ENCODE results near the gene KRTAP5-4.
"Not testable (repeated sequence)": the region's sequence is repeated elsewhere in the genome, so short reads cannot be mapped to it uniquely, and the experiment has no call there.

- TF ChIP-seq EZH2 (IDR thresholded peaks at IDR 0.05; ENCODE audit: borderline replicate concordance, low read depth, low read length, severe bottlenecking); CTCF (IDR thresholded peaks at IDR 0.05; ENCODE audit: extremely low read depth in 1 of 2, insufficient read depth in 1 of 2, low read depth in 1 of 2, low read length in 2 of 2); MAX (IDR thresholded peaks at IDR 0.05; ENCODE audit: insufficient read depth, insufficient read length): not testable (repeated sequence)
Observed at GRCh38 chr11:1670457-1670856, 48.5 kb upstream of the KRTAP5-4 start.

Data from endothelial cell of umbilical vein (primary cell).